ENCODE results near the gene POLR3B. TPM values are rescaled to one million over a fixed set of nuclear protein-coding genes. Genes with fewer than 3 reads are reported as not detected.

Gene POLR3B
- polyA plus RNA-seq, 1 donor (not counting 4 experiments of a cell fraction or from before 2014, with no cell fraction given), result 13.9 TPM

DNA sequence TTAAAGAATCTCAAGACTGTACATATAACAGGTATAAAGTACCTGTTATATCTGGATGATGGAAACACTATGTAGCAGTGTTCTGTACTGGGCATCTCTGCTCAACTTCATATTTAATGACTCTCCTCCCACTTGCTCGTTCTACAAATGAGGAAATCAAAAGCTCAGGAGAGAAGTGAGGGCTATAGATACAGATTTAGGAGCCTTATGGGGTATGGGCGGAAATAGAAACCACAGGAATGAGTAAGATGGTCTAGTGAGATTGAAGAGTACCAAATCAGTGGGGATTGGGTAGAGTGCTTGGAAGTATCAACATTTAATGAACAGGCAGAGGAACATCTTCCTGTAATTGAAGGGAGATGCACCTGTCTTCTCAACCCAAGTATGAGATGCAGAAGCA, 23.8 kb upstream of the POLR3B start:
- Histone ChIP-seq H3K4me3 (ENCODE audit: control insufficient read depth in 2 of 3, extremely low read depth in 1 of 3, insufficient read depth in 2 of 3, low read depth in 1 of 3, low read length in 3 of 3) (no peak overlapping the region), H3K9ac (ENCODE audit: control insufficient read depth, extremely low read depth, insufficient read depth, low read length) (no peak overlapping the region), H3K9me1 (ENCODE audit: control insufficient read depth, extremely low read depth, insufficient read depth, low read length) (no peaks in the 10 kb centered on the region), H3K4me1 (ENCODE audit: control insufficient read depth, extremely low read depth, insufficient read depth, low read length) (no peaks in the 10 kb centered on the region), H3K27me3 (ENCODE audit: control insufficient read depth, extremely low read depth, insufficient read depth, low read length) (no peaks in the 10 kb centered on the region), H3K79me2 (ENCODE audit: control insufficient read depth, insufficient read depth, low read length) (no peaks in the 10 kb centered on the region), H3K4me2 (ENCODE audit: control insufficient read depth, extremely low read depth, insufficient read depth, low read depth, low read length) (no peak overlapping the region), H3K27ac (ENCODE audit: control insufficient read depth, insufficient read depth, low read length) (no peak overlapping the region), H3K36me3 (ENCODE audit: control insufficient read depth in 2 of 2, extremely low read depth in 1 of 2, insufficient read depth in 2 of 2, low read length in 2 of 2) (peaks cover 0 to 3% of the 10 kb centered on the region in 2 experiments), H3K9me3 (ENCODE audit: control insufficient read depth, low read depth, low read length) (no peaks in the 10 kb centered on the region), H2AFZ (ENCODE audit: control insufficient read depth, low read length) (no peak overlapping the region), H4K20me1 (ENCODE audit: control insufficient read depth, extremely low read depth, insufficient read depth, low read length) (no peaks in the 10 kb centered on the region)
- DNase-seq (ENCODE audit: low read depth, low spot score) (no peak), FAIRE-seq (no peak)
- no peak for TF ChIP-seq CTCF (optimal IDR thresholded peaks at IDR 0.05 in 1 of 3, IDR thresholded peaks at IDR 0.05 in 1 of 3, conservative IDR thresholded peaks at IDR 0.05 in 1 of 3; ENCODE audit: extremely low read depth in 1 of 3, insufficient read depth in 2 of 3, low read length in 3 of 3)
- TF ChIP-seq EZH2 (IDR thresholded peaks at IDR 0.05; ENCODE audit: low read length), result no peak
- dilution Hi-C loops (cut with MboI; ENCODE audit: extremely low pct_ligation_motif_present, low sequenced_read_pairs), result no loop called here

- no peak overlapping the region for H3K27ac ChIP-seq (ENCODE audit: control insufficient read depth, insufficient read depth, low read length)
- DNase-seq (ENCODE audit: low read depth, low spot score), result no peak
Measured at GRCh38 chr12:106341086-106341877, 16.3 kb upstream of the POLR3B start.

More at GRCh38 chr12:106341086-106341877, 16.3 kb upstream of the POLR3B start:
- TF ChIP-seq EZH2 (IDR thresholded peaks at IDR 0.05; ENCODE audit: low read length), result no peak
- TF ChIP-seq CTCF (optimal IDR thresholded peaks at IDR 0.05 in 1 of 3, IDR thresholded peaks at IDR 0.05 in 1 of 3, conservative IDR thresholded peaks at IDR 0.05 in 1 of 3; ENCODE audit: extremely low read depth in 1 of 3, insufficient read depth in 2 of 3, low read length in 3 of 3), result no peak
- Histone ChIP-seq H3K79me2 (ENCODE audit: control insufficient read depth, insufficient read depth, low read length) (no peaks in the 10 kb centered on the region), H4K20me1 (ENCODE audit: control insufficient read depth, extremely low read depth, insufficient read depth, low read length) (no peaks in the 10 kb centered on the region), H3K4me2 (ENCODE audit: control insufficient read depth, extremely low read depth, insufficient read depth, low read depth, low read length) (no peak overlapping the region), H3K36me3 (ENCODE audit: control insufficient read depth in 2 of 2, extremely low read depth in 1 of 2, insufficient read depth in 2 of 2, low read length in 2 of 2) (no peaks in the 10 kb centered on the region), H3K27me3 (ENCODE audit: control insufficient read depth, extremely low read depth, insufficient read depth, low read length) (no peaks in the 10 kb centered on the region), H3K4me1 (ENCODE audit: control insufficient read depth, extremely low read depth, insufficient read depth, low read length) (peaks cover 11% of the 10 kb centered on the region), H3K9me3 (ENCODE audit: control insufficient read depth, low read depth, low read length) (no peaks in the 10 kb centered on the region), H3K9me1 (ENCODE audit: control insufficient read depth, extremely low read depth, insufficient read depth, low read length) (no peaks in the 10 kb centered on the region), H3K4me3 (ENCODE audit: control insufficient read depth in 2 of 3, extremely low read depth in 1 of 3, insufficient read depth in 2 of 3, low read depth in 1 of 3, low read length in 3 of 3) (no peak overlapping the region), H3K9ac (ENCODE audit: control insufficient read depth, extremely low read depth, insufficient read depth, low read length) (no peak overlapping the region), H2AFZ (ENCODE audit: control insufficient read depth, low read length) (no peak overlapping the region)
- dilution Hi-C loops (cut with MboI; ENCODE audit: extremely low pct_ligation_motif_present, low sequenced_read_pairs), result no loop called here
- no peak for FAIRE-seq

Measured in keratinocyte (primary cell).